GM18909 (cell line): Measurements from ENCODE around the gene SV2B.

Experiments used
- ATAC-seq: cut with Tn5 transposase; IDR thresholded peaks from one replicate; pipeline ENCODE4 v1.9.1; 2021; ENCODE audit warnings: mild to moderate bottlenecking; ENCODE audit not compliant: unreplicated experiment, poor library complexity

The SV2B gene

DNA sequence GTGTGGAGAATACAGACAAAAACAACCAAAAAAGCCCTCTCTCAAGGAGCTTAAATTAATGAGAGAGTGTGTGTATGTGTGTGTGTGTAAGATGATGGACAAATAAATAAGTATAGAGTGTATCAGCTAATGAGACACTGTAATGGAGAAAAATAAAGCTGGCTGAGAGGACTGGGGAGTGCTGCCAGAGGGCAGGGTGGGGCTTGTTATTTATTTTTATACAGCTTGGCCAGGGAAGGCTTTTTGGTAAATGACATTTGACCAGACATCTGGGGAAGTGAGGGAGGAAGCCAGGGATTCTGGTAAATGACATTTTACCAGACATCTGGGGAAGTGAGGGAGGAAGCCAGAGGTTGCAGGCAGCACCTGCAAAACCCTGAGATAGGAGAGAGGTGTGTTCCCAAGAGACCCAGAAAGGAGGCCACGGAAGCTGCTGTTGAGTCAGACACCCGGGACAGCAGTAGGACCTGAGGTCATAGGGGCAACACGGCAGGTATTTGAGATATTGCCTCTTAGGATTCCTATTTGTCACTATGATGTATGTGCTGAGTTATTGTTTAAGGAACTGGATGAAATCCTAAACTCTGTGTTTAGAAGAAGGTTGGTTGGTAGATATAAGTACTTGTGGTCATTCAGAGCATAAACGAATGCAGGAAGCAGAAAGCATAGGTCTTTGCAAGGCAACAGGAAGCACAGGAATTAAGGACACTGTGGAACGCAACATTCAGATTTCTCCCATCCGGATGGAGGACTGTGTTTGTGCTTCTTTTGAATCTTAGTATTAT is 2.7 kb downstream of the SV2B start:
- no peak for ATAC-seq

DNA sequence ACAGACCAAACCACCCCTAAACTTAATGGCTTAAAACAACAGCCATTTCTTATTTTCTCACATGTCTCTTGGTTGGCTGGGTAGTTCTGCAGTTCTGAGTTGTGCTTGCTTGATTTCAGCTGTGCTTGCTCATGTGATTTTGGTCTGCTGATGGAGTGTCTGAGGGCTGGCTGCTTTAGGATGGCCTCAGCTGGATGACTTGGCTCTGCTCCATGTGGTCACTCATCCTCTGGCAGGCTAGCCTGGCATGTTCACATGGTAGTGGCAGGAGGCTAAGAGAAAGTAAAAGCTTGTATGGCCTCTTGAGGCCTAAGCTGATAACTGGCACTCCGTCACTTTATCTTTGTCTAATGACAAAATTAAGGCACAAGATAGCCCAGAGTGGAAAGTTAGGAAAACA is 4.1 kb downstream of the SV2B start:
- no peak for ATAC-seq

DNA sequence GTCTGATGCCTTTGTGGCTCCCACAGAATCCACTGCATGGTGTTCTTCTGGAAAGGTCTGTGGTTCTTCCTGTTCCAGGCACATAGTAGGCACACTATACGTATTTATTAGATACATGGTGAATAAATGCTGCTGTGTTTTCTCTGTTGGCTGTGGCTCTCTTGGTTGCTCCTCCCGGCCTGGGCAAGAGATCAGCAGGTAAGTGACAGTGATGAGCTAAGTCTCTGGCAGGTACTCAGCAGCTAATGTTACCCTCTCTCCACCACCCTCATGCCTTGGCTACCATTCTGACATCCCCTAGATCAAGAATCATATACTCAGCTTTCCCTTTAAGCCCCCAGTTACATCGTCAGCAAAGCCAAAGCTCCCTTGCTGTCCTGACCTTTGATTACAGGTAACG is 8.4 kb downstream of the SV2B start:
- ATAC-seq = no peak

DNA sequence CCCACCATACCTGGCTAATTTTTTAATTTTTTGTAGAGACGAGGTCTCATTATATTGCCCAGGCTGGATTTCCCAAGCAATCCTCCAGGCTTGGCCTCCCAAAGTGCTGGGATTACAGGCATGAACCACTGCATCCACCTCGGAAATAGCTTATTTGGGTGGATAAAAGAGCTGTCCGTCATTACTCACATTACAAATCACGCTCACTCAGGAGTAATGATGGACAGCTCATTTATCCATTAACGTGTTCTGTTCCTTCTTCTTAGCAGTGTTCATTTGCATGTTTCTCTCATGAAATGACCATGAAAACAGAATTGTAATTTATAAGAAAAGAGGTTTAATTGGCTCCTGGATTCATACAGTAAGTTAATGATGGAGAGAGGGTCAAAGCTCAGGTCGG is 9.8 kb downstream of the SV2B start:
- no peak for ATAC-seq

DNA sequence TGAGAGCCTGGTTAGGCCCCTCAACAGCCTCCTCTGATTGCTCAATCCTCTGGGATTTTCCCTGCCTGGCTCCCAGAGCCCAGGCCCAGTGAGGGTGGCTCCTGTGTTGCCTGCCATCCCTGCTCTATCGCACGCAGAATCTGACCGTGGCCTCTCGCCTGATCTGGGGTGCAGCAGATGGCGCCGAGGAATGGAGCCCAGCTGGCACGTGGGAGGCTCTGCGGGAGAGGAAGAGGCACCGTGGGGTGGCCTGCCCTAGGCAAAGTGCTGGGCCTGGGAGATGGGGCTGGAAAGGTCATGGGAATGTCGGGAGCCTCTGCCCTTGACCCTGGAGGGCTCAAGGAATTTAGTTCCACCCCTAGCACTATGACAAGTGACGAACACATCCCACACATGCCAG is 10.3 kb downstream of the SV2B start:
- ATAC-seq = no peak

DNA sequence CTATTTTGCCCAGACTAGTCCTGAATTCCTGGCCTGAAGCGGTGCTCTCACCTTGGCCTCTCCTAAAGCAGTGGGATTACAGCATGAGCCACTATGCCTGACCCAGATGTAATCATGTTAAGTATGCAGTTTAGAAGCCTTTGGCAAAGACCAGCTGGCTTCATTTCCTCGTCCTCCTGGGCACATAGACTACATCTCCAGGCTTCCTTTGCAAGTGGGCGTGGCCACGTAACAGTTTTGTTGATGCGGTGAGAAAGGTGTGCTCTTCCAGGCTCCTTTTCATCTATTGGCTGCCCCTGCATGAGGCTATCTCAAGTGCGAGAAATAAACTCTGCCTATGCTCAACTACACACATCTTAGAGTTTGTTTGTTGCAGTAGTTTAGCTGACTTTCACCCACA is 13.0 kb downstream of the SV2B start:
- no peak for ATAC-seq

DNA sequence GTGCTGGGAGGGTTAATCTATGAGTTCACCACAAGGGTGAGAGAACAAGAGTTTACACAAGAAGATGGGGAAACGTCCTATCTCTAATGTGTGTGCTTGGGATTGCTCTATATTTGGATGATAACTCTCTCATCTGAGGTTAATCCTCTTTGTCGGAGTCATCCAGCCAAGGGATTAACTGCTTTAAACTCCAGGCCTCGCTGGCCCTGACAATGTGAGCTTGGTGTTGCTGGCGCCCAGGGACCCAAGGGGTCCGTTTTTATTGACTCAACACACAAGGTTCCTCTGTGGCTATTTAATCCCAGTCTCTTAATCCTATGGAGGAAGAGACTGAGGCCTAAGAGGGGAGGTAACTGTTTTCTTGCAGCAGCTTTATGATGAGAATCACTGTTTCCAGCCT is 14.2 kb downstream of the SV2B start:
- ATAC-seq = no peak

DNA sequence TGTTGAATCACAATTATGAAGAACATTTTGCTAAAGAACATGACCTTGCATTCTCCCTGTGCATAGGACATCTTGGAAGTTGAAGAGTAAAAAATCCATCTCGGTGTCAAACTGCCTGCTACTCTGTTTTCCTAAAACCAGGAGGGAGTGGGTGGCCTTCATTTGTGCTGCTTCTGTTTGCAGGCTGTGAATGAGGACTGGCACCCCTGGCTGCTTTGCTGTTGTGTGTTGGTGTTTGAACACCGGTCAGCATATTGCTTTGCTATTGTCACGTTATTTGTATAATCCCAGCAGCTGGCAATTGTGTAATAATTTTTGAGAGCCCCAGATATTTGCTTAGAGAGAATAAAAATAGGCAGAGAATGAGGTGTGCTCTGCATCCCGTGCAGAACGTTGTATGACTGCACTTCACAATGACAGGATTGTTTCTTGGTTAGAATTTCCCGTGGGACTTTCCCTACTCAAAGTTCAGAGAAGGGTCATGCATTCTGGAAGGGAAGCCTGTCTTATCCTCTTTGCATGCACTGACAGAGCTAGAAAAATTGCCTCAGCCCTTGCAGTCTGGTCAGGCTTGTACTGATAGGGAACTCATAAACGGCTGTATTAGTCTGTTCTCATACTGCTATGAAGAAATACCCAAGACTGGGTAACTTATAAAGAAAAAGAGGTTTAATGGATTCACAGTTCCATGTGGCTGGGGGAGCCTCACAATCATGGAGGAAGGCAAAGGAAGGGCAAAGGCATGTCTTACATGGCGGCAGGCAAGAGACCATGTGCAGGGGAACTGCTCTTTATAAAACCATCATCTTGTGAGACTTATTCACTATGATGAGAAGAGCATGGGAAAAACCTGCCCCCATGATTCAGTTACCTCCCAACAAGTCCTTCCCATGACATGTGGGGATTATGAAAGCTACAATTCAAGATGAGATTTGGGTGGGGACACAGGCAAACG is 16.3 kb downstream of the SV2B start:
- peak; percentile 94 for ATAC-seq

DNA sequence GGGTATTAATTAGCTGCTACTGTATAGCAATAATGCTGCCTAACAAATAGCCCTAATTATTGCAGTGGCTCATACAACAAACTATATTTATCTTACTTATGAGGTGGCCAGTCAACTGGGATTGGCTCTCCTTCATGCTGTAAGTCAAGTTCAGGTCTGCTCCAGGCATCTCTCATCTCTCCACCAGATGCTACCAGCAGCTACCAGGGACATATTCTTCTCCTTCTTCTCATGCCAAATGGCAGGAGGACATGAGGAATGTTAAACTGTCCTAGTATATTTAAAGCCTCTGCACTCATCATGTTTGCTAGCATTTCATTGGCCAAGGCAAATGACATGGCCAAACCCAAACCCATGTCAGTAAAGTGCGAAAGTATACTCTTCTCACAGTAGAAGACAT is 17.3 kb downstream of the SV2B start:
- ATAC-seq = no peak

DNA sequence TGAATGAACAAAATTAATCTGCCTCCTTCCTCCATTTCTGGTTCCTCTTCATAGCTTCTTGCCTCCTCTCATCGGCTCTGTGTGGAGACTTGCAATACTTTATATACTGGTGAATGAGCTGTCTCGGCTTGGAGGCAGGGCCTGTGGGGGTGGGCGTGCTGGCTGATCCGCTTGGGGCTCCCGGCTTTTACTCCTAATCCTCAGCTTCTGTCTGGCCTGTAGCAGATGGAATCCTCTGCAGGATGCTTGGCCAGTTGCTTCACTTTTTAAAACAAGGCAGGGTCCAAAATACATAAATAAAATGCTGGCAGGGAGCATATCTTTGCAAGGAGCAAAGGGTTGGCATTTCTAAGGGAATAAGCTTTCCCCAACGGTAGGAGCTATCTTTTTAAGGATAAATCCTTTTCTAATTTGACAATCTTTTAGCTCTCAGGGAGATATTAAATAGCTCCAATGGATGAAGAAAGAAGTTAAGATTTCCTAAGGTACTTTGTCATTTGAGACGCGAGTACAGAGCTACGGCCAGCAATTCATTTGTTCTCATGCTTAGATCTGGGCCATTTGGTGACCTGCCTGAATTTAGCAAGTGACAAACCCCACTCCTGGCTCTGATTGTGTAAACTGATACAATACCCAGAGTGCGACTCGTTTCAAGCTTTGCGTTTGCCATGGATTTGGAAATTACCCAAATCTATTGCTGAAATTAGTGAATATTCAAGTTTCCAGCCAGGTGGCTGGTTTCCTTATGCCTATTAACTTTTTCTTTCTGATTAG is 18.9 kb downstream of the SV2B start:
- ATAC-seq = no peak

DNA sequence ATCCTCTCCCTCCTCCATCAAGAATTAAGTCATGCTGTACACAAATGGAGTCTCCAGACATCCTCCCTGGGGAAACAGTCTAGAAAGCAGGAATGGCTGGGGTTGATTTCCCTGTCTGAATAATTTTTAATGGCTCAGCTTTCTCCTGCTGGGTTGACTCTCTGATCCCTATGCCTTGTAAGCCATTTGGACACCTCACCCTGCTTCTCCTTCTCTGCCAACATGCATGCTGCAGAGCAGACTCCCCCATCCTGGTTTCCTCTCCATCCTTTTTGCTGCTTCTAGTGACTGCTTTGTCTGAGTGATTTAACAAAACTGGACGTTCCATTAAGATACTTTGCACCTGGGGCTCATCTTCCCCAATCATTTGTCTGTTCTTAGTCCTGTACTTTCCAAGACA is 22.2 kb downstream of the SV2B start:
- no peak for ATAC-seq

DNA sequence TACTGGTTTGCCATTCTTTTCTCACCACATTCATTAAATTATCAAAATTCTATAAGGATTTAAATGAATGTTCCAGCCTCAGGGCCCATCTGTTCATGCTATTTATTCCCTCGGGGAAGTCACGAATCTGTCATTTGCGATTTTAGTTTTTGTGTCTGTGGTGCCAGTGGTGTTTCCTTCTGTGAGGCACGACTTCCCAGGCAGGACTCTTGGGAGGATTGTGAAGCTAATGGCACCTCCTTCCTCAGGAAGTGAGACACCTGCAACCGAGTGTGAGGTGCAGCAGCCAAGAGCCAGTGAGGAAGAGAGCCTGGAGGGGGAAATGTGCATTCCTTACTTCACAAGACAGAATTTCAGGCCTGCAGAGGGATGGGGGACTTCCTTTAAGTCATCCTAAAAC is 24.1 kb downstream of the SV2B start:
- ATAC-seq = no peak

DNA sequence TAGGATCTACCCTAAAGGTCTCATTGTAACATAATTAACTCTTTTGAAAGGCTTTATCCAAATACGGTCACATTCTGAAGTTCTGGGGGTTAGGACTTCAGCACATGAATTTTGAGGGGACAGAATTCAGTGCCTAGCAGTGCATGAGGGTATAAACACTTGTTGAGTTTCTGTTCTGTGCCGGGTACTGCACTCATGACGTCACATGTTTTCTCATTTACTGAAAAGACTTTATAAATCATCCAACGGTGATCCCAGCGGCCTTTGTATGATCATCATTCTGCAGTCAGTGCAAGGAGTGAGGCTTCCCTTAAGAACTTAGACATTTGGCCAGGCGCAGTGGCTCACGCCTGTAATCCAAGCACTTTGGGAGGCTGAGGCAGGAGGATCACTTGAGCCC is 25.1 kb downstream of the SV2B start:
- ATAC-seq = no peak

DNA sequence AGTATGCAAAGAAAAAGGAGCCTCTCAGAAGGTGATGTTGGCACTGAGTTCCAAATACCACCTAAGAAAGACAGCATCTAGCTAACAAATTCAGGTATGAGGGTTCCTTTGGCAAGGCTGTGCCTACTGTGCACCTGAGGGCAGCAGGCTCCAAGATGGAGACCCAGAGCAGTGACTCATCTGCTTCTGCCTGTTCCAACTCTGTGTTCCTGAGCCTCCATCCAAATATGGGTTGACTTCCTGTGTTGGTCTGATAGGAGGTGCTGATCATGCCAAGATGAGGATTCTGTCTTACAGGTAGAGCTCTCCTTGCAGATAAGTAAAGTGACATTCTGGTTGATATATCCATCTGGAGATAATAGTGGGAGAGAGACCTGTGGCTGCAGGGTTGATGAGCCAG is 26.0 kb downstream of the SV2B start:
- ATAC-seq = no peak

DNA sequence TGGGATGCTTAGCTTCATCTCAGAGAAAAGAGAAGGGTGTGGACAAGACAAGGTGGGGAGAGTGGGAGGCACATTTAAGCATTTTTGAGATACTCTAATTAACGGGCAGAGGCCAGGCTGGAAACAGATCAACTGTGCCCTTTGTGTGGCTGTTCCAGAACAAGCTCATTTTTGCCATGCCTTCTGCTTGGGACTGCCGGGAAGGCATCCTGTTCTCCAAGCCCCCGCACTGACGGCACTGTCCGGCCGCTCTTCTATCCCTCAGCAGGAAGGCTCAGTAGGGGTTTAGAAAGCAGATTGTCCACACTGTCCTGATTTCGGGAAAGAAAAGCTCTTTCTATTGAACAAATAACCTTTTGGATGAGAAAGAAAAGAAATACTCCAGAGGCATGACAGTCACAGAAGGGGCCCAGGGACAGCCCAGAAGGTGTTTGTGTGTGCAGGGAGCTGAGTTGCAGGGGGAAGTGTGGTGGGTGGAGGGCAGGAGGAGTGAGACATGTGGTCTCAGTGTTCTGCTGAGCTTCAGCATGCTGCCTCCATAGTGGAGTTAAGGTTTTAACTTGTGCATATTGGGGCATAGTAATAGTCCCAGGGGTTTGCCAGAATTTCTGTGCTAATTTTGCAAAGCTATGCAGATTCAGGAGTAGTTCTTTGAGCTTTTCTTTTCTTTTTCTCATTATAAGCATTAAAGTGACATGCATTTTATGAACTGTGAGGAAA is 27.3 kb downstream of the SV2B start:
- no peak for ATAC-seq

DNA sequence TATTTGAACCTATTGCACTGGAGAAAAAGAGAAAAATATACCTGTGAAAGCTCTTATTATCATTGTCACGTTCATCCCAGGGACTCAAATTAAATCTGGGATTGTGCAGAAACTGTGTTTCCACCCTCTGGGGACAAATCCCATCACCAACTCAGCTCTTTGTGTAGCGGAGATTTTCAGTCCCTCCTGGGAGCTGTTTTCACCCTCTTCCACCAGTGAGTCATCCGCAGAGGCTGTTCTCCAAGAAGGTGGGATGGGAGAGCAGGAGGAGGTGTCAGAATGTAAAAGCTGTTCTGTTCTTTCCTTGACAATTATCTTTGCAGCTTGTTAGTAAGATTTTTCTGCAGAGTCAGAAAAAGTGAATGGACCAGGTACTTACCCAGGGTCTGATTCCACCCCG is 28.0 kb downstream of the SV2B start:
- ATAC-seq = no peak

DNA sequence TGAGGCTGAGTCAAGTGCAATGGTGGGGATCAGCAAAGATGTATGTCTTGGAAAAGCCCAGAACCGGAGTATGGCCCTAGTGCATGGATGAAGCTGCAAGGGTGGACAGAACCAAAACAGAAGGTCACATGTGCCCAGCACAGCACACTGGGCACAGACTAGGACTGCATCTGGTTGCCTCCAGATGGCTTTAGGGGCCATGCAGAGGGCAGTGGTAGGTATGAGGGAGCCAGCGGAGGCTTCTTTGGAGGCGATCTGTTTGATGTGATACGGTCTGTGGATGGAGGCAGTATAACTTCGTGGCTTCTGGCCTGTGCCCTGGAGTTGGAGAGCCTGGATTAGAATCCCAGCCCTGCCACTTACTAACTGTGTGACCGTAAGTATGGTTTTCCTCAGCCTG is 29.4 kb downstream of the SV2B start:
- ATAC-seq = no peak

DNA sequence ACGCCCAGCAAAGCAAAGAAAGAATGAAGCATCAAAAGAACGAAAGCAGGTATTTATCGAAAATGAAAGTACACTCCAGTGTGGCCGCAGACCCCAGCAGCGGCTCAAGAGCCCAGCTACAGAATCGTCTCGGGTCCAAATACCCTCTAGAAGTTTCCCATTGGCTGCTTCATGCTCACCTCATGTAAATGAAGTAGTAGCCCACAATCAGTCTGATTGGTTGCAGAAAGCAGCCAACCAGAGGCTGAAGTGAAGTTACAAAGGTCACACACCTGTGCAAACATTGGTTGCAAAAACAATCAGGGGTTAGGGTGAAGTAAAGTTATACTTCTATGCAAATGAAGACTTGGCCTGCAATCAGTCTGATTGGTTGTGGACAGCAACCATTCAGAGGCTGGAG is 32.0 kb downstream of the SV2B start:
- no peak for ATAC-seq

DNA sequence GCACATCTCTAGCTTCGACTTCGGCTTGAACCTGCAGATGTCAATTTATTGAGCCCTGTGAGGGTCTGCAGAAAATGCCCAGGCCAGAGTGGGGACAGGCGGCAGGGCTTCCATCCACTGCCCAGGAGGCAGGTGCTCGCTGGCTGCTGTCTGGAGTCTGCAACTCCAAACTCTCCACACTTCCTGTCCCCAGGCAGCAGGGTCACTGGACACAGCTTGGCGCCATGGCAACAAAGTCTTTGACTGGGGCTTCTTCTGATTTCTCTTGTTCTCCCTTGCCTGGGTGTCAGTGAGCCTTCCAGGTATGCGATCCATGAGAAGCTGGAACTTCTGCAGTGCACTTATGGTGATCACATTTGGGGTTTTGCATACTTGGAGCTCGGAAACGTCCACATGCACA is 33.5 kb downstream of the SV2B start:
- ATAC-seq = no peak
